GM19372 (cell line): ENCODE results near the gene SMC5.
"Not testable (repeated sequence)": the region's sequence is repeated elsewhere in the genome, so short reads cannot be mapped to it uniquely, and the experiment has no call there.

ENCODE experiments used
- ATAC-seq: cut with Tn5 transposase; IDR thresholded peaks from one replicate; pipeline ENCODE4 v1.9.1; 2021; ENCODE audit warnings: mild to moderate bottlenecking, low read depth, moderate library complexity; ENCODE audit not compliant: unreplicated experiment

The SMC5 gene

DNA sequence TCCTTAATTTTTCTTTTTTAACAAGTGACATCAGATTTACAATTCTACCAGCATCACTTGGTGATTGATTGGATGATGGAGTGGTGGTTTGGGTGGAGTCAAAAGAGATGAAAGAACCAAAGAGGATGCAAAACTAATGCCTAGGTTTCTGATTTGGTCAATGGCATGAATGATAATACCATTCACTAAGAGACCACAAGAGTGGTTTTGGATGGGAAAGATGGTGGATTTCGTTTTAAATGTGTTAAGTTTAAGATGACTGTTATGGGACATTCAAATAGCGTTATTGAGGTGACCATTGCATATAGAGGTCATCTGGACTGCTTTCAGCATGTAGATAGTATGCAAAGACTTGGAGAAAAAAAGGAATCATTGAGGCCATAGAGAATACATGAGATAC, 3.6 kb downstream of the SMC5 start:
- no peak for ATAC-seq

DNA sequence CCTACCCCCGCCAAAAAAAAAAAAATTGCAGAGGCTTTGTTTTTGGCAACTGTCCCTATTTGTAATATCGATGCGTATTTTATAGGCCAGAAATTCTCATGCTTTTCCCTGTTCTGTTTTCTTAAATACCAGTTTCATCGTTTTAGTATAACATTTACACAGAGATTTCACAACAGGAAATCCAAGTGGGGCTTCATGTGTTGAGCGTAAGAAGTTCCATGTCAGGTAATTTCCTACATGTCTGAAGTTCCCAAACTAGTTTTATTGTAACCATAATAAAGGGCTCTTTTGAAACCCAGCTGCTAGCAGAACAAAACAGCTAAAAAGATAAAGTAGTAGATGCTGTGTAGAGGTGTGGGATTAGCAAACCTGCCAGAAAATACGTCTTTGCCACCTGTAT, 4.2 kb downstream of the SMC5 start:
- no peak for ATAC-seq

DNA sequence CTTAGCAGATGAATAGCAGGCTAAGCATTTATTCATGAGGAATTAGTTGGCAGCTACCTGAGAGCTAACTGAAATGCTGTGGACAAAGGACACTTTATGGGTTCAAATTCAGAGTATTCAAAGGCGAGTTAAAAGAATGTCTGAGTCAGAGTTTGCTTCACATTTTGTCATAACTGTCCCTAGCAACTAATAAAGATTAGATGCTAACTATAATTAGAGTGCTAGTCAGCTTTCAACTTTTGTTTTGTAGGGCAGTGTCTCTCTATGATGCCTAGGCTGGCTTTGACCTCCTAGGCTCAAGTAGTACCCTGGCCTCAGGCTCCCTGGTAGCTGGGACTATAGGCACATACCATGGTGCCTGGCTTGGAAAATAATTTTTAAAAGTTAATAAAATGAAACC, 4.6 kb downstream of the SMC5 start:
- ATAC-seq: no peak

DNA sequence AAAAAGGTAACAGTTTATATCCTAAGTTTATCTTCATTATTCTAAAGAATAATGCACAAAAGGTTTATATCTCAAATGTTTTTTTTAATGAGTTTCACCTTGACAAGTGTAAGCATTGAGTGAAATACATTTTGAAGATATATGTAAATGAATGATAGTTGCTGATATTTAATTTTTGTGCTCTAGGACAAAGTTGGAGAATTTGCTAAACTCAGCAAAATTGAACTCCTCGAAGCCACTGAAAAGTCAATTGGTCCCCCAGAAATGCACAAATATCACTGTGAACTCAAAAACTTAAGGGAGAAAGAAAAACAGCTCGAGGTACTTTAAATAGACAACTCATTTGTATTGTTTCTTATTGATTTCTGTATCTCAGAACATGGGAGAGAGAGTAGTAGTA, 19.5 kb downstream of the SMC5 start:
- ATAC-seq: no peak

DNA sequence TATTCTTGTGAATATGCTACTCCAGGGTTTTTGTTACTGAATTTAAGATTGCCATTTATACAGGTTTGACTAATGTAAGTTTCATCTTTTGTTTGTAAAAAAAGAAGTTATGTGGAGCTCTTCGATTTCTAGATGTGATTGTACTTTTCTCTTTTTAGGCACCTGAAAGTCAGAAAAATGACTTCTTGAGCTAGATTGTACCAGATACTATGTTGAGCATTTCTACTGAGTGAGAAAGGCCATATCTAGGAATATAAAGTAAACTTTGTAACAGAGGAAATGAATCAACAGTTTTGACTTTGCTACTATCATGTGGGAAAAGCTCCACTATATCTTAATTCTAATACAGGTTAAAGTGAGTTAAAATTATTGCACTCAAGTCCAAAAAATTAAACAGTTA, 25.1 kb downstream of the SMC5 start:
- ATAC-seq: no peak

DNA sequence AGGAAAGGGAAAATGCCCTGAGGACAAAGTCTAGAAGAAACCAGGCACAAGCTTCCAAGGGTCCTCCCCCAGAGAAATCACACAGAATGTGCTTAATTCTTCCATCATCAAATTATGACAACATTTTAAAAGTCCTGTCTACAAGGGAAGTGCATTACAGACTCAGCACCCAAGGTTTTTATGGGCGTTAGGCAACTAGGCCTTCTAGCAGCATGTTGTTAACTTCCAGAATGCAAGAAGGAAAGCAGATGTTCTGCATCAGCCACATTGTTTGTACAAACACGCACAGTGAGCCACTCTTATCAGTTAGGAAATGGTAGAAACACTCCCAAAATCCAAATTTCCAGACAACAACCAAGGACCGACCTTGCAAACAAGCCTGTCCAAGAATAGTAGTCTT, 26.5 kb downstream of the SMC5 start:
- ATAC-seq: no peak

DNA sequence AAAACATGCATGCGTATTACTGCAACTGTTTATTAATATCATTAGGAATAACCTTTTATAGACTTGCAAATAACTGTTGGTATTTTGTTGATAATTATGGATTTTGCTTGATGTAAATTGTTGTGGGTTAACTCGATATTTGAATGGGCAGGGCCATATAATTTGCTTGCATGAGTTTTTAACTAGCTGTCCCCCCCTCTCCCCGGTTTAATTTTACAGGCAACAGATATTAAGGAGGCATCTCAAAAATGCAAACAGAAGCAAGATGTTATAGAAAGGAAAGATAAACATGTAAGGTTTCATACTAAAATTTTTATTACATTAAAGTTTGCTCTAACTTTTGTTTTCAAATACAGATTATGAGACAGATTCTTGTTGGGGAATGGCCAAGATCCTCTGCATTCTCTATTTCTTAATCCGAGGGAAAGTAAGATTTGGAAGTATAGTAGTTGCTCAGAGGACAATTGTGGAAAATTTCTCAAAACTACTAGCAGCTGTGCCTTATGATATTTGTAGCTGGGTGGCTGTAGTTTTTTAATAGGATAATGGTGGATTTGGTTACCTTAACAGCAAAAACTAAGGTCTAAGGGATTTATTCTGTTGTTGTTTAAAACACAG, 27.3 kb downstream of the SMC5 start:
- ATAC-seq: no peak

DNA sequence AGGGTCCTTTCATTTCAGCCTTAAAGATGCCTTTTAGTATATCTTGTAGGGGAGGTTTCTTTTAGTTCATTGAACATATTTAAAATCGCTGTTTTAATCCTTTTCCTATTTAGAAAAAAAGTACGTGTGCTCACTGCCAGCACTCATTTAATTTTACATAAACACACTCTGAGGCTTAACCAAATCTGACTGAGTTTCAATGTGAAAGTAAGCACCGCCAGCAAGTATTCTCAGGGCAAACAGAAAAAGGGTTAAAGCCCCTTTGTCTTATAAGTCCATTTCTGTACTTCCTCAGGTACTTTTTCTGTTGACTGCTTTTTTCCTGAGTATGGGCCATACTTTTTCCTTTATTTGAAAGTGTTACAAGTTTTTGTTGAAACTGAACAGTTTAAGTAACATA, 31.8 kb downstream of the SMC5 start:
- ATAC-seq: no peak

DNA sequence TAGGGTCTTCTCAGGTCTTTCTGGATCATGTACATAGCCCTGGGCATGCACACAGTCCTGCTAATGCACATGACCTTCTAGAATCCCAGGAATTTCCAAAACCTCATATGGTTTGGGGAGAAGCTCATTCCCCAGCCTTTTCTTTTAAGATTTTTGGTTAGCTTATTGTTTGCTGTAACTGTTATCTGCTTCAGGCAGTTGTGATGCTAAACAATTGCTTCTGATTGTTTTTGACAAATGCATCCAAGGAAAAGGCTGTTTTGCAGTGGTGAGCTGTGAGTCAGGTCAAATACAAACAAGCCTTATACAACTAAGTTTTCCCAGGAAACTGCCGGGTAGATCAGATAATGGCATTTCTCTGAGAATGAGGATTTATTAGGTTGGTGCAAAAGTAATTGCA, 32.7 kb downstream of the SMC5 start:
- ATAC-seq: no peak

DNA sequence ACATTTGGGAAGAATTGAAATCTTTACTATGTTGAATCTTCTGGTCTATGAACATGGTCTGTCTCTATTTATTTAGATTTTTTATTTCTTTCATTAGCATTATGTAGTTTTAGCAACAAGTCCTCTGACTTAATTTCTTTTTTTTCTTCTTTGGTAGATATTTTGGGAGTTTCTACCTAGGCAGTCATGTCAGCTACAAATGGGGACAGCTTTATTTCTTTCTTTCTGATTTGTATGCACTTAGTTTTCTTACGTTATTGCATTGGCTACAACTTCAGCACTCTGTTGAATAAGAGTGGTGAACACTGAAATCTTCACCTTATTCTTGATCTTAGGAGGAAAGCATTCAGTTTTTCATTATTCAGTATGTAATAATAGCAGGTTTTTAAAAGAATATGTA, 33.5 kb downstream of the SMC5 start:
- ATAC-seq: no peak

DNA sequence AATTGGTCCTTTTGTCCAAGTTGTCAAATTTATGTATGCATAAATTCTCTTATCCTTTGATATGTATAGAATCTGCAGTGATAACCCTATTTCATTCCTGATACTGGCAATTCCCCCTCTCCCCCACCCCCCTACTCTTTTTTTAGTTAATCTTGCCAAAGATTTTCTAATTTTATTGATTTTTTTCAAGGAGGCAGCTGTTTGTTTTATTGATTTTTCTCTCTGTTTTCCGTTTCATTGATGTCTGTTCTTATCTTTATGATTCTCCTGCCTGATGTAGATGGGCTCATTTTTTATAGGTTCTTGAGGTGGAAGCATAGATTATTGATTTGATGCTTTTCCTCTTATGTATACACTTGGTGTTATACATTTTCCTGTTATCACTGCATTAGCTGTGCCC, 34.4 kb downstream of the SMC5 start:
- ATAC-seq: no peak

DNA sequence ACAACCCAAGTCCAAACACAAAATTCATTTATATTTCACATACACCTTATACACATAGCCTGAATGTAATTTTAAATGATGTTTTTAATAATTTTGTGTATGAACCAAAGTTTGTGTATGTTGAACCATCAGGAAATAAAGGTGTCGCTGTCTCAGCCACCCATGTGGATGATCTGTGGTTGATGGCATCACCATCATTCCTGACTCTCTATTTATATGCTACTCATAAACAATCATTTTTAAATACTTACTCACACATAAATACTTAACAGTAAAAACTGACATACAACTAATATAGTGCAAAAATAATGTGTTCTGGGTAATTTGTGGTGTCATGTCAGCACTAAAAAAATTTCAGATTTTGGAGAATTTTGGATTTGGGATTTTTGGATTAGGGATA, 38.4 kb downstream of the SMC5 start:
- no peak for ATAC-seq

DNA sequence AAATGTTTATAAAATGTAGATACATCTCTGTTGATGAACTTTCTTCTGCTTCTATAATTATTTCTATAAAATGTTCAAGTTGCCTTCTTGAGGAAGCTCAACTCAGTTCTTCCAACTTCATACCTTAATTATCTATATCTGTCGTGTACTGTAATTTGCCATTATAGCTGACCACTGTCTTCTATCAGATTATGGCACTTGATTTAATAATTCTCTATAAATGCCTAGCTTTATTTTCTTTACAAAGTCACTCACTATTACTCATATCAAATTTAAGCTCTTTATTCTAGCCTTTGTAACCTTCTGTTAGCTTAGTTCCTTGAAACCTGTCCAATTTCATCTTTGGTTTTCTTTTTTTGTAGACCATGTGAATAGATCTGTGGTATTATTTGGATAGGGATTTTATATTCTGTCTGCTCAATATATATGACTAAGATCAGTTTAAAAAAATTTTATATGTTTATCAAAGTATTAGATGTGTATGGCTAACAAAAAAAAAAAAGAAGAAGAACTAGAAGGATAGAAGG, 39.5 kb downstream of the SMC5 start:
- no peak for ATAC-seq

DNA sequence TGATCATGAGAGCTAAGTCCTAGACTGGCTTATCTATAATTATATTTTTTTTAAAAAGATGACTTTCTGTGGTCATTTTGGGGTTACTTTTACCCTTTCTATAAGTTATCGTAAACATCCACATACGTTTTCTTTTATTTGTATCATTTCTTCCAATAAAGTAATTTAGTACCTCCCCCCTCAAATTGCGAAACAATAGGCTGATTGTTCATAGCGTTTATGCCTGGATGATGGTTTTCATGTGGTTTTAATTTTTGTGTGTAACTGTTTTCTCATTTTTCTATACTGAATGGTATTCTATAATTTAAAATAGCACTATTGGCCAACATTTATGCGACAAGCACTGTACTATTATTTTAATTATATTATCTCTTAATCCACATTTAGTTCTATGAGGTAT, 44.5 kb downstream of the SMC5 start:
- no peak for ATAC-seq

DNA sequence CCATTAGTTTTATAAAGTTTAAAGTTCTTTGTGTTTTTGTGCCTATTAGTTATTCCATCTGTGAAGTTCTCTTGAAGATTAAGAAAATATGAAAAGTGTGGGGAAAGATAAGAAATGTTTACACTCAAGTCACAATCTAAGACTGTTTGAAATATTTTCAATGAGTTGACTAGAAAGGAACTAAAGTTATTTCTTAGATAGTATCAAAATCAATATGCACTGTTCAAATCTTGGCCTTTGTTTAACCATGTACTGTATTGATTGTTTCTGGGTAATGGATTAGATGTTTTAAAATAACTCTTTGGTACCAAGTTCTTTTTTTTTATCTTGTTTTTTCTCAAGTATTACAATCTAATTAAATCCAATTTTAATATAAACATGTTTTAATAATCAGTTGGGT, 46.0 kb downstream of the SMC5 start:
- ATAC-seq: no peak

DNA sequence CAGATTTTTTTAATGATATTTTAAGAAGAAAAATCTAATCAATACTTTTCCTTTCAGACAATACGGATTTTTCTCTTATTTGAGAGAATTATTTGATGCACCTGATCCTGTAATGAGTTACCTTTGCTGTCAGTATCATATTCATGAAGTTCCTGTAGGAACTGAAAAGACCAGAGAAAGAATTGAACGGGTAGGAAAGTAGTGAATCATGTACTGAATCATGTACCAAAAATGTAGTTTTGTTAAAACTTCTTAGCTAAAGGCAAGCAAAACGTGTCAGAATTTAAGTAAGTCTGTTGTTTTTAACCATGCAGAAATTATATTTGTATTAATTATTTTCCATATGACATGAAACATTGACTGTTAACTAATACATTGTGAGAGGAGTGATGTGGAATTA, 56.6 kb downstream of the SMC5 start:
- no peak for ATAC-seq

DNA sequence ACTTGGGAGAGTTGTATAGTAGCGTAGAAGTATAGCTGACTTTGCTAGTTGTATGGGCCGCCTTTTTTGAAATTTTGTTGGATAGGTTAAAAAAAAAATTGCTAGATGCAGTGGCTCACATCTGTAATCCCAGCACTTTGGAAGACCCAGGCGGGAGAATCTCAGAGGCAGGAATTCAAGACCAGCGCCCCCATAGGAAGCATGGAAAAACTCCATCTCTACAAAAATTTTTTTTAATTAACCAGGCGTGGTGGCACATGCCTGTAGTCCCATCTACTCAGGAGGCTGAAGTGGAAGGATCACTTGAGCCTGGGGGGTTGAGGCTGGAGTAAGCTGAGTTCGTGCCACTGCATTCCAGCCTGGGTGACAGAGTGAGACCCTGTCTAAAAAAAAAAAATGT, 59.2 kb downstream of the SMC5 start:
- ATAC-seq: no peak

DNA sequence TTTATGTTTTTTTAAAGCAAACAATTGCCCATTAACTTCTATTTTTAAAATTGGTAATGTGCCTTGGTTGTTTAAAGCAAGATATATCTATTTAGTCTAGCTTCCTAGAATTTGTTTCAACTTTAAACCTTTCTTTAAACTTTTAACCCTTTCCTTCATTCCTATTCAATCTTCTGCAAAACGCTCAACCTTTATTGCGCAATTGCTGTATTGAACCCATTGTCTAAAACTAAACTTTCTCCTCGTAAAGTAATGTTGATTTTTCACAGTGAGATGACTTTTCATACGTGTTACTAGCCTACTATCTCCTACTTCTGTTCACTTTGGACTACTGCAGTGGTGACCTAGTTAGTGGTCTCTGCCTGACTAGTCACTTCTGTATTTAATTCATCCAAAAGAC, 63.3 kb downstream of the SMC5 start:
- no peak for ATAC-seq

DNA sequence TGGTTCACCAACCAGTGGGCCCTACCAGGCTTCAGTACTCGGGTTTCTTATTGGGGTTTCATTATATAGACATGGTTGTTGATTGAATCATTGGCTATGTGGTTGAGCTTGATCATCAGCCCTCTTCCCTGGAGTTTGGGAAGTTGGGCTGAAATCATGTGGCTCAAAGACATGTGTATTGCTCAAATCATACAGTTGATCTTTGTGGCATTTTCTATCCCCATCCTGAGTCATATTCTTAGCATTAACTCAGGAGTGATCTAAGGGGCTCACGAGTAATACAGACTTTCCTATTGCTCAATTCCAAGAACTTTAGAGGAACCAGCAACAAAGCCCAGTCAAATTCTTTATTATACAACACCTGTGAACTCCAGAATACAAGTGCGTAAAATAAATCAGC, 66.2 kb downstream of the SMC5 start:
- no peak for ATAC-seq

DNA sequence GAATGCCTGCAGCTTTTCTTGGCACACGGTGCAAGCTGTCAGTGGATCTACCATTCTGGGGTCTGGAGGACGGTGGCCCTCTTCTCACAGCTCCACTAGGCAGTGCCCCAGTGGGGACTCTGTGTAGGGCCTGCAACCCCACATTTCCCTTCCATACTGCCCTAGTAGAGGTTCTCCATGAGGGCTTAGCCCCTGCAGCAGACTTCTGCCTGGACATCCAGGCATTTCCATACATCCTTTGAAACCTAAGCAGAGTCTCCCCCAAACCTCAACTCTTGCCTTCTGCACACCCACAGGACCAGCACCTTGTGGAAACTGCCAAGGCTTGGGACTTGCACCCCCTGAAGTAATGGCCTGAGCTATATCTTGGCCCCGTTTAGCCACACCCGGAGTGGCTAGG, 69.8 kb downstream of the SMC5 start:
- not testable (repeated sequence) for ATAC-seq

DNA sequence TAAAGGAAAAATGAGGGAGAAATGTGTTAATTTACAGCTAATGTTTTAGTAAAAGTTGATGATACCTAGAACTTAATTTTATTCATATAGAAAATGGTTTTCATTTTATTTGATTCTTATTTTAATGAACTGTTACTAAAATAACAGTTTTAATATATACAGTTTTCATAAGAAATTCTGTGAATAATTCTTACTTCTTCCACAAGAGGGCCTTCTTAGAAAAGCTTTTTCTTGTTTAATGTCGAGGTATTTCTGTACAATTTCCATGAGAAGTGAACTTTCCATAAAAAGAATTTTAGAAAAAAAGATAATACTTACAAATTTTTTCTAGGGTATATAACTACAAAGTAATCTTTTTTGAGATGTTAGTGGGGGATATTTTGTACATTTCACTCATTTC, 81.8 kb downstream of the SMC5 start:
- ATAC-seq: no peak

DNA sequence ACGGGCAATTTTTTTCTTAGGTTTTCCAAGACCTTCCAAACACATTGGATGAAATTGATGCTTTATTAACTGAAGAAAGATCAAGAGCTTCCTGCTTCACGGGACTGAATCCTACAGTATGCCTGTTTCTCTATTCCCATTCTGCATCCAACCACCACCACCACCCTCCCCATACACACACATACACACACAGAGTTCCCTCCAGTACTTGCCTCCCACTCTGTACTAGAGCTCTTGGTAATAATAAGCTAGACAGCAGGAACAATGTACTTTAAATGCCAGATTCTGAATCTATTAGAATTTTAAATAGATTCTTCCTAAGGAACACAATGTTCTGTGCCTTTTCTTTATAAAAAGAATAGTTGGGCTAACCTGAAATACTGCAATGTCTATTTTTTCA, 88.3 kb downstream of the SMC5 start:
- ATAC-seq: no peak

DNA sequence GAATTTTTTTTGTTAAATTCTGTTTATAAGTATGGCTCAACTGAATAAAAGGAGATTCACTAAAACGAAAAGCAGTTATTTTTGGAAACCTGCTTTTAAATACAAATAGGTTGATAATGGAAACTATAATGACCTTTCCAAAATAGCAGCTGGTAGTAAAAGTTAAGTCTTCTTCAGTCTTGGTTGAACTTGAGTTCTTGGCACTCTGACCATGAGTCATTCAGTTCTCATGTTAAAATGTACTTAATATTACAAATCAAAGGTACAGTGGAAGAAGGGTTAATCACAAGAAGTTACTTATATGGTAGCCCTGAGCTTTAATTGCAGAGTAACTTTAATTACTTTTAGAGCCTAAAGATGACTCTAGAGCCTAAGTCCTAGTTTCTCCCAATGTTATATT, 93.6 kb downstream of the SMC5 start:
- no peak for ATAC-seq
